Stimulated activated CD4-positive, alpha-beta T cell treated with anti-CD3 and anti-CD28 coated beads, Interleukin-15, amount 100 ng/mL, for 1 hour (primary cell): ENCODE data around the gene PON1.

ENCODE experiments used
- DNase-seq, 2 donors: peaks; one replicate each; pipeline ENCODE4 v3.0.0-alpha.2; 2020; ENCODE audit warnings: low read depth in 1 of 2, low spot score in 1 of 2

Gene PON1

GRCh38 chr7:95261895-95262415 is 62.4 kb downstream of the PON1 start:
- DNase-seq, result no peak

GRCh38 chr7:95255691-95256090 is 68.6 kb downstream of the PON1 start:
- DNase-seq, result no peak

- DNase-seq, result no peak
Measured at GRCh38 chr7:95253986-95254385, 70.3 kb downstream of the PON1 start.

GRCh38 chr7:95251966-95252365 is 72.4 kb downstream of the PON1 start:
- DNase-seq, result no peak

- DNase-seq, result no peak
Measured at GRCh38 chr7:95250571-95250970, 73.8 kb downstream of the PON1 start.
